Neural progenitor cell (in vitro differentiated cells): ENCODE data around the gene ADAM22. TPM values are rescaled to one million over a fixed set of nuclear protein-coding genes. Genes with fewer than 3 reads are reported as not detected.

Experiments used
- DNase-seq: peaks from one replicate; pipeline ENCODE4 v3.0.0-alpha.2; 2016; ENCODE audit warnings: low spot score
- H2AFZ ChIP-seq: fragments of 200-600 bp; sonication (generic); replicated peaks from 2 replicates; pipeline ENCODE4 v1.6.1; 2016; ENCODE audit warnings: antibody characterized with exemption
- H3F3A ChIP-seq: fragments of 200-600 bp; sonication (generic); 2 replicates; pipeline ENCODE4 v1.6.1; 2016; ENCODE audit warnings: antibody characterized with exemption, low read depth
- H3K27ac ChIP-seq: fragments of 200-600 bp; sonication (generic); 2 replicates; pipeline ENCODE4 v1.5.1; 2016; ENCODE audit warnings: mild to moderate bottlenecking
- H3K27me3 ChIP-seq: fragments of 200-600 bp; sonication (generic); 2 replicates; pipeline ENCODE4 v1.6.1; 2016; ENCODE audit warnings: mild to moderate bottlenecking, moderate library complexity
- H3K36me3 ChIP-seq: fragments of 200-600 bp; sonication (generic); 2 replicates; pipeline ENCODE4 v1.5.1; 2016
- H3K4me1 ChIP-seq: fragments of 200-600 bp; sonication (generic); 2 replicates; pipeline ENCODE4 v1.6.1; 2016; ENCODE audit warnings: mixed run types
- H3K4me2 ChIP-seq: fragments of 200-600 bp; sonication (generic); 2 replicates; pipeline ENCODE4 v1.6.1; 2016
- H3K4me3 ChIP-seq: fragments of 200-600 bp; sonication (generic); 2 replicates; pipeline ENCODE4 v1.5.1; 2016
- H3K79me2 ChIP-seq: fragments of 200-600 bp; sonication (generic); 2 replicates; pipeline ENCODE4 v1.6.1; 2016; ENCODE audit warnings: low read depth
- H3K9ac ChIP-seq: fragments of 200-600 bp; sonication (generic); 2 replicates; pipeline ENCODE4 v1.6.1; 2016
- H3K9me3 ChIP-seq: fragments of 200-600 bp; sonication (generic); 2 replicates; pipeline ENCODE4 v1.5.1; 2016; ENCODE audit warnings: low read depth
- H4K20me1 ChIP-seq: fragments of 200-600 bp; sonication (generic); 2 replicates; pipeline ENCODE4 v1.6.1; 2016; ENCODE audit warnings: low read depth
- H3K27ac Mint-ChIP-seq: 3 replicates; pipeline ENCODE4 v1.8.0; 2021; ENCODE audit warnings: mixed read lengths
- H3K27me3 Mint-ChIP-seq: 2 replicates; pipeline ENCODE4 v1.8.0; 2022; ENCODE audit warnings: low read depth, mild to moderate bottlenecking, inconsistent platforms, moderate library complexity, mixed read lengths; ENCODE audit not compliant: insufficient read depth
- H3K36me3 Mint-ChIP-seq: 3 replicates; pipeline ENCODE4 v1.8.0; 2021; ENCODE audit warnings: mixed read lengths
- H3K4me1 Mint-ChIP-seq: 3 replicates; pipeline ENCODE4 v1.8.0; 2021; ENCODE audit warnings: mixed read lengths
- H3K4me3 Mint-ChIP-seq: 3 replicates; pipeline ENCODE4 v1.8.0; 2021; ENCODE audit warnings: mild to moderate bottlenecking, moderate library complexity, mixed read lengths
- H3K9me3 Mint-ChIP-seq: 3 replicates; pipeline ENCODE4 v1.8.0; 2020; ENCODE audit warnings: mixed read lengths
- EZH2 ChIP-seq: fragments of 200-600 bp; sonication (generic); IDR thresholded peaks from 2 replicates; pipeline ENCODE4 v1.6.1; 2017; ENCODE audit warnings: antibody characterized with exemption, mild to moderate bottlenecking, moderate library complexity
- EZH2phosphoT487 ChIP-seq: fragments of 200-600 bp; sonication (generic); IDR thresholded peaks from 2 replicates; pipeline ENCODE4 v1.6.1; 2017; ENCODE audit warnings: antibody characterized with exemption
- total RNA-seq: library from RNA; depleted of rRNA; stranded (reverse); fragments of >200 nt; gene quantifications from 2 replicates; pipeline ENCODE4 v1.2.3, GENCODE V29; 2015; ENCODE audit warnings: low replicate concordance
- TF ChIP-seq, protein P1 (sequence below): fragments of 200-600 bp; sonication (generic); IDR thresholded peaks from 2 replicates; pipeline ENCODE4 v1.5.1; 2017; ENCODE audit warnings: antibody characterized with exemption, mild to moderate bottlenecking

The ADAM22 gene
- total RNA-seq, 1 donor from 2014 or later = 13.7 TPM

DNA sequence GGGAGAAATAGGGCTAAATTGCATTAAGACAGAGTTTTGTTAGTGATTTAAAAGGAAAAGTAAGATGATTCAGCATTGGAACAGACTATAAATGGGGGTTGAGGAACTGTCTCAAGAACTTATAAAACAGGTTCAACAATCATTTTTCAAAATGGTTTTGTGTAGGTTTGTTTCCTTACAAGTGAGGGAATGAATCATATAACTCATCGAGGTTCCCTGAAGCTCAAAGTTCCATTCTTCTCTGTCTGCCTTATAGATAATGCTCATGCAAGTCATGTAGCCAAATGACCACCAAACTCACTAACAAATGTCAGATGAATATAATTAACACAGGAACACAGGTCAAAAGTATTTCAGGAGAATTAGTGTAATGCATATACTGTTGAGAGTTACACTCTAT lies 27.7 kb downstream of the ADAM22 start:
- Mint-ChIP-seq H3K9me3 (no peaks in the 10 kb centered on the region), H3K27me3 (peaks cover 2% of the 10 kb centered on the region), H3K4me3 (no peak overlapping the region), H3K4me1 (no peaks in the 10 kb centered on the region), H3K36me3 (peaks cover 7% of the 10 kb centered on the region), H3K27ac (no peak overlapping the region)
- H3K27me3 ChIP-seq = no peaks in the 10 kb centered on the region
- DNase-seq = no peak
- no peaks in the 10 kb centered on the region for H3K36me3 ChIP-seq
- TF ChIP-seq, protein P1, sequence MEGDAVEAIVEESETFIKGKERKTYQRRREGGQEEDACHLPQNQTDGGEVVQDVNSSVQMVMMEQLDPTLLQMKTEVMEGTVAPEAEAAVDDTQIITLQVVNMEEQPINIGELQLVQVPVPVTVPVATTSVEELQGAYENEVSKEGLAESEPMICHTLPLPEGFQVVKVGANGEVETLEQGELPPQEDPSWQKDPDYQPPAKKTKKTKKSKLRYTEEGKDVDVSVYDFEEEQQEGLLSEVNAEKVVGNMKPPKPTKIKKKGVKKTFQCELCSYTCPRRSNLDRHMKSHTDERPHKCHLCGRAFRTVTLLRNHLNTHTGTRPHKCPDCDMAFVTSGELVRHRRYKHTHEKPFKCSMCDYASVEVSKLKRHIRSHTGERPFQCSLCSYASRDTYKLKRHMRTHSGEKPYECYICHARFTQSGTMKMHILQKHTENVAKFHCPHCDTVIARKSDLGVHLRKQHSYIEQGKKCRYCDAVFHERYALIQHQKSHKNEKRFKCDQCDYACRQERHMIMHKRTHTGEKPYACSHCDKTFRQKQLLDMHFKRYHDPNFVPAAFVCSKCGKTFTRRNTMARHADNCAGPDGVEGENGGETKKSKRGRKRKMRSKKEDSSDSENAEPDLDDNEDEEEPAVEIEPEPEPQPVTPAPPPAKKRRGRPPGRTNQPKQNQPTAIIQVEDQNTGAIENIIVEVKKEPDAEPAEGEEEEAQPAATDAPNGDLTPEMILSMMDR = no peak
- TF ChIP-seq EZH2phosphoT487 (no peak), EZH2 (no peak)
- no peaks in the 10 kb centered on the region for H4K20me1 ChIP-seq
- H3K9me3 ChIP-seq = no peaks in the 10 kb centered on the region
- no peak overlapping the region for H3K4me2 ChIP-seq
- H3K79me2 ChIP-seq = no peaks in the 10 kb centered on the region
- no peak overlapping the region for H2AFZ ChIP-seq
- H3K27ac ChIP-seq = no peak overlapping the region
- no peak overlapping the region for H3K9ac ChIP-seq
- no peaks in the 10 kb centered on the region for H3K4me1 ChIP-seq
- no peaks in the 10 kb centered on the region for H3F3A ChIP-seq
- no peak overlapping the region for H3K4me3 ChIP-seq

DNA sequence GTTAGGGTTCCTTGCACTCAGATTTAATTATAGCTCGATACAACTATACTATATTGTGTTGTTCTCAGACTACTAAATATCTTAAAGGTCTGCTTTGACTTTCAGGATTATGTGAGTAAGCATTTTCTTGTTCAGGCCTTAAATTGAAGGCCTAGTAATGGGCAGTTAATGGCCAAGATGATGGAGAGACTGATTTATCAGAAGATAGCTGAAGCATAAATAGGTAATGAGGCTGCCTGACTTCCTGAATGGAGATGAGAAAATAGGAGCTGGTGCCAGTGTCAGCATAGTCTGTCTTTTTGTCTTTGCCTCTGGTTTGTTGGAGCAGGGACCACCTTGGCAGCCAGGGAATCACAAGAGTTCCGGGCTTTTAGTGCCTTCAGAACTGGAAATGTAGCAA lies 32.2 kb downstream of the ADAM22 start:
- Histone ChIP-seq H3K27ac (no peak overlapping the region), H3K36me3 (no peaks in the 10 kb centered on the region), H2AFZ (no peak overlapping the region), H4K20me1 (no peaks in the 10 kb centered on the region), H3K9me3 (no peaks in the 10 kb centered on the region), H3K79me2 (no peaks in the 10 kb centered on the region), H3K4me2 (no peak overlapping the region), H3K4me3 (no peak overlapping the region), H3K9ac (no peak overlapping the region), H3K4me1 (no peaks in the 10 kb centered on the region), H3K27me3 (no peaks in the 10 kb centered on the region), H3F3A (no peaks in the 10 kb centered on the region)
- Mint-ChIP-seq H3K36me3 (no peaks in the 10 kb centered on the region), H3K27ac (no peak overlapping the region), H3K4me1 (no peaks in the 10 kb centered on the region), H3K4me3 (no peak overlapping the region), H3K27me3 (peaks cover 2% of the 10 kb centered on the region), H3K9me3 (no peaks in the 10 kb centered on the region)
- TF ChIP-seq EZH2 = no peak
- TF ChIP-seq, protein P1 = no peak
- TF ChIP-seq EZH2phosphoT487 = no peak
- no peak for DNase-seq

DNA sequence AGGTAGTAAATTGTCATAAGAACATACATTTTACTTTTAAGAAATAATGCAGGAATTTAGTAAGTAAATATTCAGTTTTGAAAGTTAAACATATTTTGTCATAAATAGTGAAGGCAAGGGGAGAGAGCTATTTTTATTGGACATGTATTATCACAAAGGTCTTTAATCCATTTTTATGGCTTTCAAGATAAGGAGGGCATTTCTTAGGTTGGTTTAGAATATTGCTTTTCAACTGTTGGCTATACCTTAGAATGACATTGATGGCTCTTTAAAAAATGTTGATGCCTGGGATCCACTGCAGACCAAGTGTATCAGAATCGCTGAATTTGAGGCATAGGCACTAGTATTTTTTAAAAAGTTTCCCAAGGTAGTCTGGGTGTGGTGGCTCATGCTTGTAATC lies 34.0 kb downstream of the ADAM22 start:
- Mint-ChIP-seq H3K4me1 (no peaks in the 10 kb centered on the region), H3K9me3 (no peaks in the 10 kb centered on the region), H3K36me3 (peaks cover 2% of the 10 kb centered on the region), H3K4me3 (no peak overlapping the region), H3K27me3 (peaks cover 5% of the 10 kb centered on the region), H3K27ac (no peak overlapping the region)
- Histone ChIP-seq H3K4me2 (no peak overlapping the region), H3K27me3 (no peaks in the 10 kb centered on the region), H3K9ac (no peak overlapping the region), H3K79me2 (no peaks in the 10 kb centered on the region), H3K36me3 (no peaks in the 10 kb centered on the region), H4K20me1 (no peaks in the 10 kb centered on the region), H3K9me3 (no peaks in the 10 kb centered on the region), H2AFZ (no peak overlapping the region), H3K27ac (no peak overlapping the region), H3F3A (no peaks in the 10 kb centered on the region), H3K4me3 (no peak overlapping the region), H3K4me1 (no peaks in the 10 kb centered on the region)
- TF ChIP-seq EZH2phosphoT487 (no peak), EZH2 (no peak)
- TF ChIP-seq, protein P1 = no peak
- DNase-seq = no peak
